NT2/D1 (cell line): ENCODE data around the gene ACTBL2.

Experiments used
- DNase-seq: peaks from one replicate; pipeline ENCODE4 v3.0.0-alpha.2; 2011; ENCODE audit warnings: low read depth, low spot score
- H3K27me3 ChIP-seq: 2 replicates; pipeline ENCODE4 v1.6.0; 2011; ENCODE audit warnings: mild to moderate bottlenecking; ENCODE audit not compliant: insufficient read length, insufficient read depth
- H3K36me3 ChIP-seq: 2 replicates; pipeline ENCODE4 v1.6.1; 2011; ENCODE audit warnings: mild to moderate bottlenecking, low read length, mixed read lengths; ENCODE audit not compliant: insufficient read depth, insufficient read length
- H3K4me1 ChIP-seq: 2 replicates; pipeline ENCODE4 v1.5.1; 2011; ENCODE audit not compliant: insufficient read depth, insufficient read length
- H3K4me3 ChIP-seq: 2 replicates; pipeline ENCODE4 v1.5.1; 2011; ENCODE audit warnings: low read depth; ENCODE audit not compliant: insufficient read length
- H3K9ac ChIP-seq: 2 replicates; pipeline ENCODE4 v1.6.0; 2011; ENCODE audit warnings: low read depth; ENCODE audit not compliant: insufficient read length
- H3K9me3 ChIP-seq: 2 replicates; pipeline ENCODE4 v1.5.1; 2011; ENCODE audit warnings: mild to moderate bottlenecking, low read length; ENCODE audit not compliant: insufficient read depth
- SUZ12 ChIP-seq: IDR thresholded peaks from 2 replicates; pipeline ENCODE4 v1.6.1; 2011; ENCODE audit not compliant: insufficient read length, insufficient read depth; ENCODE audit errors: extremely low read depth
- YY1 ChIP-seq: IDR thresholded peaks from 2 replicates; pipeline ENCODE4 v1.6.1; 2011; ENCODE audit not compliant: insufficient read length, insufficient read depth
- ZNF274 ChIP-seq: IDR thresholded peaks from 2 replicates; pipeline ENCODE4 v1.6.1; 2011; ENCODE audit warnings: mild to moderate bottlenecking, low read depth, low read length

ACTBL2 gene

GRCh38 chr5:57513785-57514184 lies 31.2 kb upstream of the ACTBL2 start:
- no peaks in the 10 kb centered on the region for H3K4me1 ChIP-seq
- H3K36me3 ChIP-seq: no peaks in the 10 kb centered on the region
- no peaks in the 10 kb centered on the region for H3K9me3 ChIP-seq
- TF ChIP-seq ZNF274: no peak
- no peak for TF ChIP-seq SUZ12
- no peak for TF ChIP-seq YY1
- no peak overlapping the region for H3K4me3 ChIP-seq
- DNase-seq: no peak
- H3K27me3 ChIP-seq: no peaks in the 10 kb centered on the region
- H3K9ac ChIP-seq: no peak overlapping the region

GRCh38 chr5:57511321-57511720 lies 28.7 kb upstream of the ACTBL2 start:
- H3K27me3 ChIP-seq: no peaks in the 10 kb centered on the region
- DNase-seq: no peak
- H3K36me3 ChIP-seq: no peaks in the 10 kb centered on the region
- no peak overlapping the region for H3K4me3 ChIP-seq
- H3K9me3 ChIP-seq: no peaks in the 10 kb centered on the region
- TF ChIP-seq YY1 (no peak), ZNF274 (no peak), SUZ12 (no peak)
- H3K9ac ChIP-seq: no peak overlapping the region
- H3K4me1 ChIP-seq: no peaks in the 10 kb centered on the region

GRCh38 chr5:57509501-57510260 lies 27.1 kb upstream of the ACTBL2 start:
- no peak for DNase-seq
- TF ChIP-seq ZNF274: no peak
- no peak for TF ChIP-seq SUZ12
- TF ChIP-seq YY1: no peak
- no peak overlapping the region for H3K9ac ChIP-seq
- H3K36me3 ChIP-seq: no peaks in the 10 kb centered on the region
- H3K9me3 ChIP-seq: no peaks in the 10 kb centered on the region
- no peaks in the 10 kb centered on the region for H3K4me1 ChIP-seq
- H3K4me3 ChIP-seq: no peak overlapping the region
- H3K27me3 ChIP-seq: no peaks in the 10 kb centered on the region

- H3K4me3 ChIP-seq: no peak overlapping the region
- TF ChIP-seq SUZ12 (no peak), ZNF274 (no peak), YY1 (no peak)
- no peak for DNase-seq
Measured at GRCh38 chr5:57508211-57508610, 25.6 kb upstream of the ACTBL2 start.

GRCh38 chr5:57505272-57506200 lies 22.9 kb upstream of the ACTBL2 start:
- DNase-seq: no peak
- no peak overlapping the region for H3K9ac ChIP-seq
- no peaks in the 10 kb centered on the region for H3K9me3 ChIP-seq

More at GRCh38 chr5:57508211-57508610, 25.6 kb upstream of the ACTBL2 start:
- Histone ChIP-seq H3K9me3 (no peaks in the 10 kb centered on the region), H3K27me3 (no peaks in the 10 kb centered on the region), H3K4me1 (no peaks in the 10 kb centered on the region), H3K9ac (no peak overlapping the region), H3K36me3 (no peaks in the 10 kb centered on the region)

GRCh38 chr5:57504357-57504756 lies 21.7 kb upstream of the ACTBL2 start:
- Histone ChIP-seq H3K9ac (no peak overlapping the region), H3K27me3 (no peaks in the 10 kb centered on the region), H3K9me3 (no peaks in the 10 kb centered on the region), H3K4me1 (no peaks in the 10 kb centered on the region), H3K36me3 (no peaks in the 10 kb centered on the region), H3K4me3 (no peak overlapping the region)
- TF ChIP-seq ZNF274 (no peak), SUZ12 (no peak), YY1 (no peak)
- no peak for DNase-seq

More at GRCh38 chr5:57505272-57506200, 22.9 kb upstream of the ACTBL2 start:
- H3K36me3 ChIP-seq: no peaks in the 10 kb centered on the region
- TF ChIP-seq SUZ12 (no peak), YY1 (no peak), ZNF274 (no peak)
- H3K4me1 ChIP-seq: no peaks in the 10 kb centered on the region
- H3K4me3 ChIP-seq: no peak overlapping the region
- H3K27me3 ChIP-seq: no peaks in the 10 kb centered on the region

GRCh38 chr5:57503433-57503832 lies 20.8 kb upstream of the ACTBL2 start:
- Histone ChIP-seq H3K9ac (no peak overlapping the region), H3K4me3 (no peak overlapping the region), H3K36me3 (no peaks in the 10 kb centered on the region), H3K27me3 (no peaks in the 10 kb centered on the region), H3K4me1 (no peaks in the 10 kb centered on the region), H3K9me3 (no peaks in the 10 kb centered on the region)
- TF ChIP-seq SUZ12 (no peak), ZNF274 (no peak), YY1 (no peak)
- no peak for DNase-seq
